Hematopoietic multipotent progenitor cell (in vitro differentiated cells): Measurements from ENCODE around the gene AMN. TPM values are rescaled to one million over a fixed set of nuclear protein-coding genes. Genes with fewer than 3 reads are reported as not detected.

ENCODE experiments used
- DNase-seq, 3 donors: peaks; one replicate each; pipeline ENCODE4 v3.0.0-alpha.2; 2011 to 2015; ENCODE audit warnings: low read depth in 2 of 3, low spot score in 2 of 3
- total RNA-seq: library from RNA; depleted of rRNA; stranded (reverse); fragments of >200 nt; gene quantifications from one replicate; pipeline ENCODE4 v1.2.3, GENCODE V29; 2012

Gene AMN
- total RNA-seq, 1 donor = 3.0 TPM

DNA sequence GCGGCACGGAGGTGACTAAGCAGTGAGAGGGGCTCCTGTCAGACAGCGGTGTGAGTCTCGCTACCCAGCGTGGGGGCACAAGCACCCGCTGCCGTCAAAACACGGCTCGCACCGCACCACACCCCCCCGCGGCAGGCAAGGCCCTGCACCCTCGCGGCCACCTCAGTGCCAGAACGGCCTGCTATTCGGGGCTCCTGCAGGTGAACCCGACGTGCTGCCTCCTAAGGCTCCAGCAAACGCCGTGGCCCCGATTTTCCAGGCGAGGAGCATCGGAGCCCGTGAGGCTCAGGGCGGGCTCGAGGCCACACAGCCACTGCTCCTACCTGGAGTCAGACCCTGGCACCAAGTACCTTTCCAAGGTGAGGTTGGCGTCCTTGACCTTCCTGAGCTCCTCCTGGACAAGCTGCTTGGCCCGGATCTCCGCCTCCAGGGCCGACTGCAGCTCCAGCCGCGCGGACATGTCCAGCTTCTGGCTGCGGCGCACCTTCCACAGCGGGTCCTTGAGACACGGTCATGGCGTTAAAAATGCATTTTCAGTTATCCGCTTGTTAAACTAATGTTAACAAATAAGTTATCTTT, 41.8 kb downstream of the AMN start:
- no peak for DNase-seq

DNA sequence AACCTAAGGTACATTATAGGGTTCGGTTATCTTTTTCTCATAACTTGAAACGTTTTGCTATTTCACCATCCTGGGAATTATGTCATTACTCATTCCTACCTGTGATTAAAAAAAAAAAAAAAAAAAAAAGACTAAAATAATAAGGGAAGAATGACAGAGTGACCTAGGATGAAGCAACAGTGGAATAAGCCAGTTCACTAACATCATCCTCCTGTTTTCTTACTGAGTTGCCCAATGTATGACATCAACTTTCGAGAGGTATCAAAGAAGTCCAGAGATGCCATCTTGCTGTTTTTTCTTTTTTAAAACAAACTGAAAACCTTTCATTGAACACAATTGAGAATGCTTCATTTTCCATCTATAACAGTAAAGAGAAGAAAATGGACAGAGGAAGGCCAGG, 42.8 kb downstream of the AMN start:
- DNase-seq = no peak

DNA sequence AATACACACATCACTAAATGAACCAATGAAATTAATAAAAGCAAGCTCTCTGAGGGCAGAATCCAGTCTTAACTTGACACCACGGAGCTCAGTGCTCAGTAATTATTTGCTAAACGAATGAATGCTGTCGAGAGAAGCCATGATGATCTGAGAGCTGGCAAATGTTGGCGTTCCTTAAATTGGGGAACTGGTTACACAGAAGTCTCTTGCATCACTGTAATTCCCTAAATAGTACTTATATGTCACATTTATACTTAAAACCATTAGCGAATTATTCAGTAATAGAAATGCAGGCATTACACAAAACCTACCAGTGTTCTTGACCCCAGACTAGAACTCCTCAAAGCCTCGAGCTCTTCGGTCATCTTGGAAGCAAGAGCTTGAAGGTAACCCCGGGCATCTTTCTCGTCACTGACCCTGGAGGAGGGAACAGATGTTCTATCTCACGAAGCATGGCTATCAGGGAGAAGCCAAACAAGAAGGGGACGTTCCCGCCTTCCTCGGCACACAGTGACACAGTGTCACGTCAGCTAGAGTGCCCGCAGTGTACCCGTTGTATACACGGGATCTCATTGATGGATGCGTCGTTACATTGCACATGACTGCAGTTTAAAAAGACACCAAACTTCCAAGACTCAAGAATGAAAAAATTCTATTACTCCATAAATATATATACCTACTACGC, 43.6 kb downstream of the AMN start:
- no peak for DNase-seq

DNA sequence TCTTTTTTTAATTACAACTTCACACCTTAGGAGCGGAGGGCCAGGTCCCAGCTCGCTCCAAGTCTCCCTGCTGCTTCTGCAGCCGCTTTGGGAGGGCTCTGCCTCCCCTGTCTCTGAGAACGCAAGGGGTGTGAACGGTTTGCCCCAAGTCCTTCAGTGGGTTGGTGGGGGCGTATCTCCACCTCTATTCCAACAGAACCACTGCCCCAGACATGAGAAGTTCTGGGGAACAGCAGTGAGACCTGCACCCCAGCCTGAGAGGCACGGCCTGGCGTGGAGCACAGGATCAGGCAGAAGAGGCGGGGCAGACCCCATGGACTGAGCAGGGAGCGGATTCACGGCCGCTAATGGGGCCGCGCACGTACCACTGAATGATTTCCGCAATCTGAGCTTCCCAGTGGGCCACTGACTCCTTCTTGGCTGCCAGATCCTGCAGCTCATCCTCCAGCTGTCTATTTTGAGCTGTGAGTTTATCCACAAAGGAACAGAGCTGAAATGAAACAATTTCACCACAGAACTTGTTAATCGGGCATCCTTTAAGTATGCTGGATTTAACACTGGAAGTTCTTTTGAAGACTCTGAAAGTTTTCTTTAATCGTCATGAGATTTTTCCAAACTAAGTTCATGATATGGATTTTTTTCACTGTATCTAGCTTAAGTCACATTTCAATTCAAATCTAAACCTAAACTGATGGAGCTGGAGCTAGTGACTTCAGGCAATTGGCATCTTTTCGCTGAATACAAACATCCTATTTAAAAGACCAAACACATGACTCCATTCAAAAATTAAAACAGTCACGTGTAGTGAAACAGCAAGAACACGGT, 44.4 kb downstream of the AMN start:
- DNase-seq = no peak

DNA sequence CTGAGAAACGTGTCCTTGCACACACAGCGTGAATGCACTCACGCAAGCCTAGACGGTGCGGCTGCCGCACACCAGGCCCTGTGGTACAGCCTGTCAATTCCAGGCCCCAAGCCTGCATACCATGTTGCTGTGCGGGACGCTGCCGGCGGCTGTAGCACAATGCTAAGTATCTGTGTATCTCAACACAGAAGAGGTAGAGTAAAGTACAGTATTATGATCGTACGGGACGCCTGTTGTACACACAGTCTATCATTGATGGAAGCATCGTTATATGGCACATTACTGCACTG, 45.0 kb downstream of the AMN start:
- no peak for DNase-seq

DNA sequence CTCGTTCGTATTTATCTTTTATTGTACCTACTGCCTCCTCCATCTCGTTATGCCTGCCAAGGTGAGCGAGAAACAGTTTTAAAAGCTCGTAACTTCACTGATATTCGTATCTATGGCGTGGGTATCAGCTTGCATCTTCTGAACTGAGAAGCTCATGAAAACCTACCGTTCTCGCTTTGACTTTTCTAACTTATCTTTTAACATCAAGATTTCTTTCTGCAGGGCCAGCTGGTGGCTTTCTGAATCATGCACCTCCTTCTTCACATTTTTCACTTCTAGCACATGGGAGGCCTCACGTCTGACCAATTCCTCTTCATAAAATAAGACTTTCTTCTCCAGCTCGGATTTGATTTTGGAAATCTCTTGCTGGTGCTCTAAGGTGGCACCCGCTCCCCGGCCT, 45.8 kb downstream of the AMN start:
- DNase-seq = no peak

DNA sequence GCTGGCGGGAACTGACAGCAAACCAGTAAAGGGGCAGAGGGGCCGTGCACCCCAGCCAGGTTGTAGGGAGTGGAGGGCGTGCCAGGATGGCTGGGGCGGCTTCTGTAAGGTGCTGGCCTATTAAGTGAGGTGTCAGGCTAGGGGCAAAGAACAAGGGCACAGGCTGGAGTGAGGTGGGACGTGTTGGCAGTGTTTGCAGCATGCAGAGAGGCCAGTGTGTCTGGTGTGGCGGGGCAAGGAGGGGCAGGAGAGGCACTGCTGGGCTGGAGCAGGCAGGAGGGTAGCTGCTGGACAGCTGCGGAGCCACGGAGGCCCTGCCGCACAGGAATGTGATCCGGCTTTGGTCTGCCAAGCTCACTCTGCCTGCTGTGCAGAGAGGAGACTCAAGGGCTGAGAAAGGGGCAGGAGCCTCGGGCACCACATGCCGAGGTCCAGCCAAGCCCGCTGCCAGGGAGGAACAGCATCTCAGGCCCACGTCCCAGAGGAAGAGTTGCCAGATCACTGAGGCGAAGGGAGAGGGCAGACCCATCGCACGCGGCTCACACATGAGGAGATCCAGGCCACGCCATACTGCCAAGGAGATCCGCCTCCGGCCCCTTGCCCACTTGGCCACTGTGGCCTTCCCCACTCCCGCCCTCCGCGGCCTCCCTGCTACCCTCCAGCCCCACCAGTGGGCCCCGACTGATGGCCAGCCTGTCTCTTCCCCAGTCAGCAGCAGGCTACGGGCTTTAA, 46.8 kb downstream of the AMN start:
- no peak for DNase-seq

DNA sequence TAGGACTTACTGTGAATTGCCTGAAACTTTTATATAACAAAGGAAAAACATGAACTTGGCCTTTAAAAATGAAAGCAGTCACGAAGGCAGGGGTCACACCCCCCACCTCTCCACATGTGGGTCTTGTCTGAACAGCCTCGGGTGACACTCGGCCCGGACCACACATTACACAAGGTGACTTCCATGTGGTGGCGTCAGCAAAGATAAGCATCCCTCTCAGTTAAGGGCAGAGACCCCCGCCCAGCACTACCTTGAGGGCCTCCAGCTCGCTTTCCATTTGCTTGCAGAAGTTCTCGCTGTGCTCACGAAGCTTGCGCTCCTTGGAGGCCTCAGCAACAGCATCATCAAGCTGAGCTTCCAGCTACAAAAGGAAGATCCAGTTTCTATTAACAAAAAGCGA, 47.4 kb downstream of the AMN start:
- no peak for DNase-seq

DNA sequence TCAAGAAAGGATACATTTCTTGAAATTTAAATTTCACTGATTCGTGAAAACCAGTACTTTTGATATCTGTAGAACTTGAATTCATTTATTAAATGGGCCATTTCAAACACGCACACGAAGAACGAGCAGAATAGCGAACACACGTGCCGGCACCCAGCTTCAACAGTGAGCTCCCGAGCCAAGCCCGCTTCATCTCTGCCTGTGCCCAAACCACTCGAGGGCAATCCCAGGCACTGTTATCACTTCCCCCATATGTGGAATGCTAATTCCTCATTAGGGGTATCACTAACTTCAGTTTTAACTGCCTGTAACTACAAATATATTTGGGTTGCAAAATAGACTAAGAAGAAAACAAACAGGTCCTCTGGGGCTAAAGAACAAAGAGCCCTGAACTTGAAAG, 48.0 kb downstream of the AMN start:
- DNase-seq = no peak

DNA sequence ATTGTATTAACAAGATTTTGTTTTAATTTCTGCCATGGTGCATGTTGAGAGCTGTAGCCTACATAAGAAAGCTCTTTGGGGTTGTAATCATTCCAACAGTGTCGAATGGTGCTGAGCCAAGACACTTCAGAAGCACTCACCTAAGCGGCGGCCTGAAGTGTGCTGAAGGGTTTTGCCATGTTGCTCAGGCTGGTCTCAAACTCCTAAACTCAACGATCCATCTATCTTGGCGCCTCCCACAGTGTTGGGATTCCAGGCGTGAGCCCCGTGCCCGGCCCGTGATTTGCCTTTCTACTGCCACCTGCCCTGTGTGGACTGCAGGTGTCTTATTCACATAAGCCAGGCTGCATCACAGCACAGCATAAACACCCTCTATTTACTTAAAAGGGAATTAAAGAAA, 48.9 kb downstream of the AMN start:
- no peak for DNase-seq

DNA sequence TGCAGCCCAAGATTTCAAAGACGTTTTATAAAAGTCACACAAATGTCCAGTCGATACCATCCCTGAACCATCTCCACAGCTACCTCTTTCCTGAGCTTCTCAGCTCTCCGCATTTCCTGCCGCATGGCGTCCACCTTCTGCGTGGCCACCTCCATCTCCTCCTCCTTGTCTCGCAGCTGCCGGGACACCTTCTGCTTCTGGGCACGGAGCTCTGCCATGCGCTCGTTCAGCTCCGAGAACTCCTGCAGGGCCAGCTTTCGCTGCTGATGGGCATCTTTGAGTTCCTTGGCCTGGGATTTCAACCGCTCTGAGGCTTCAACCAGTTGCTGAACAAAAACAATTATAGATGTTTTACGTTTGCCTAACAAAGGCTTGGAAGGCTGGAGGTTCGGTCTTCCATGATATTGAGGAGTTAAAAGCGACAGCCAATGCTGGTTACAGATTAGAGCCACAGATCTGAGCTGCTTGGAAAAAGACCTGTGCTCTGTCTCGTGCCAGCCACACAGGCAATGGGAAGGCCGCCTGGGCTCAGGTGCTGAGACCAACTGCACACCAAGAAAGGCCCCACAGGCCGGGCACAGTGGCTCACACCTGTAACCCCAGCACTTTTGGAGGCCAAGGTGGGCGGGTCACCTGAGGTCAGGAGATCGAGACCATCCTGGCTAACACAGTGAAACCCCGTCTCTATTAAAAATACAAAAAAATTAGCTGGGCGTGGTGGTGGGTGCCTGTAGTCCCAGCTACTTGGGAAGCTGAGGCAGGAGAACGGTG, 49.6 kb downstream of the AMN start:
- DNase-seq = no peak

DNA sequence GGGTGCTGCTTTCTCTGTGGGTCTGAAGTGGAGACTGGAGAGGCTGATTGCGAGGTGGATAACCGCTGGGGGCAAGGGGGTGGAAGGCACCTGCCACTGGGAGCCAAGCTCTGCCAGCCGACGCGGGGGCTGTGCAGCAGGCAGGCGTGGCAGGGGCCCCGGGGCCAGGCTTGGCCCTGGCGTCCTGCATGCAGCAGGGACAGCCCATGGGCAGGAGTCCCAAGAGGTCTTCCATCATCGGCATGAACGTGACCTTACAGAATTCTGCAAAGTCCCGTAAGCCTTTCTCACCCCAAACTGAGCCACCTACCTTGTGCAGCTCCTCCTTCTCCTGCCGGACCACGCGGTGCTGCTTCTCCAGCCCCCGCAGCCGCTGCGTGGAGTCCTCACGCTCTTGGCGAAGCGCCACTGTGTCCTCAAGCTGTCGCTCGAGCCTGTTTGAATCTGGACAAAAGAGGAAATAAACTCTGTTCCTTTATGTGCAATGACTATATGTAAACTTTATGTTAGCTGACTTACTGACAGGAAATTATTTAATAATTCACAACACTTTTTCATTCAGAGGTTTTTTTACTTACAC, 51.3 kb downstream of the AMN start:
- peak in 1 of 3 donors; percentile 34 for DNase-seq

DNA sequence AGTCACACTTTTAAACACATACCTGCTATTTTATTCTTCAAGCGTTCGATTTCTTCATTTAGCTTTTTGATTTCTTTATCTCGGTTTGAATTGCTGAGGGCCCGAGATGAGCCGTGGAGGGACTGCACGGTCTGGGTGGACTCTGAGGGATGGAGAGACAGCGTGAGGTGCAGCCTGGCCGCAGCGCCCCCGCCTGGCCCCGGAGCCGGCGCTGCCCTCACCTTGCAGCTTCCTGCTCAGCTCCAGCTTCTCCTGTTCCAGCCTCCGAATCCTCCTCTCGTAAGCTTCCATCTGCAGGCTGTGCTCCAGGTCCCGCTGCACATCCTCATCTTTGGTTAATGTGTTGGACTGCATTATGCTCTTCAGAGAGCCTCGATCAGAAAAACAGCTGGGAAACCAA, 53.2 kb downstream of the AMN start:
- DNase-seq = no peak

DNA sequence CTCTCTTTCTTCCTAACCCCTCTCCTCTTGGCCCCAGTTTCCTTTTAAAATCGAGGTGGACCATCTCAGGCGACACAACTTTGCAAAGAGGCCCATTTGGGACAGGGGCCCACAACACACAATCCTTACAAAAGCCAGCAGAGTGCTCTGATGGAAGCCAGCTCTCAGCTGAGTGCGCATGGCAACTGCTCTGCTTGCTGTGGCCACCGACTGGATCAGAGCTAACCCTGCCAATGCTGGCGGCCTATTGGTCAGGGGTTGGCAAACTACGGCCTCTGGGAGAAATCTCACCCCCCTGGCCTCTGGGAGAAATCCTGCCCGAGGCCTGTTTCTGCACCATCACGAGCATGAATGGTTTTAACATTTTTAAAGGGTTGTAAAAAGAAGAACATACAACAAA, 55.0 kb downstream of the AMN start:
- DNase-seq = no peak

DNA sequence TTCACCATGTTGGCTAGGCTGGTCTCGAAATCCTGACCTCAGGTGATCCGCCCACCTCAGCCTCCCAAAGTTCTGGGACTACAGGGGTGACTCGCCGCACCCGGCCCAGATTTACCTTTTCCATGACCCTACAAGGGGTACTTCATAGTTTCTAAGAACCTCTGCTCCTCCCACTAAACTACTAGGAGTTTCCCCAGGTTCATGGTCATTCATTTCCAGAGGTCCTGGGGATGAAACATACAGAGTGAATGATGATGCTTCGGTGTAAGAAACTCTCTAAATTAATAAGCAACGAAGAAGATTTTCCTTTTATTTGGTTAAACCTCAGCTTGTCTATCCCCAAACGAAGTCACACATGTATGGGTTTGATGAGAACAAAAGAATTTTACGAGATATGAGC, 56.9 kb downstream of the AMN start:
- no peak for DNase-seq

DNA sequence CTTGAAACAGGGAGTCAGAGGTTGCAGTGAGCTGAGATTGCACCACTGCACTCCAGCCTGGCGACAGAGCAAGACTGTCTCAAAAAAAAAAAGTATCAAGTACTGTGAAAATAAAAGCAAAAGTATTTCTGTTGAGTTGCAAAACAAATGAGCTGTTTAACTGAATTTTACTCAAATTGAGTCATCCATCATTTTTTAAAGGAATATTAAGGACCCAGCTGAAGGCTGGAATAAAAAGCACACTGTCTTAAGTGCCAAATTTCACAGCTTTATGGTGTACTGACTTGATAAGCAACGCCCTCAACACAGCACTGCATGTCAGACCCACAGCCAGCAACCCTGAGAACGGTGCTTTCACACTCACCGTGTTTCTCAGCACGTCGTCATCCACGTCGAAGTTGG, 57.9 kb downstream of the AMN start:
- no peak for DNase-seq
